Nephron progenitor cell (in vitro differentiated cells): Measurements from ENCODE around the gene TTC36.

Experiments used
- DNase-seq: peaks from one replicate; pipeline ENCODE4 v3.0.0; 2021
- H3K27ac Mint-ChIP-seq: 2 replicates; pipeline ENCODE4 v1.8.0; 2021; ENCODE audit warnings: mild to moderate bottlenecking, moderate library complexity, mixed read lengths
- H3K27me3 Mint-ChIP-seq: 2 replicates; pipeline ENCODE4 v1.8.0; 2021; ENCODE audit warnings: mild to moderate bottlenecking, low read depth, mixed read lengths; ENCODE audit not compliant: poor library complexity
- H3K36me3 Mint-ChIP-seq: 2 replicates; pipeline ENCODE4 v1.8.0; 2021; ENCODE audit warnings: low read depth, mixed read lengths
- H3K4me1 Mint-ChIP-seq: 2 replicates; pipeline ENCODE4 v1.8.0; 2021; ENCODE audit warnings: mixed read lengths
- H3K4me3 Mint-ChIP-seq: 2 replicates; pipeline ENCODE4 v1.8.0; 2021; ENCODE audit warnings: mild to moderate bottlenecking, moderate library complexity, mixed read lengths
- H3K9me3 Mint-ChIP-seq: 2 replicates; pipeline ENCODE4 v1.8.0; 2021; ENCODE audit warnings: mild to moderate bottlenecking, moderate library complexity, mixed read lengths
- CTCF ChIP-seq: fragments of 200-600 bp; sonication (generic); IDR thresholded peaks from 2 replicates; pipeline ENCODE4 v1.5.0; 2021; ENCODE audit warnings: antibody characterized with exemption

Gene TTC36

GRCh38 chr11:118497831-118498230 lies 29.4 kb upstream of the TTC36 start:
- Mint-ChIP-seq H3K27me3 (no peaks in the 10 kb centered on the region), H3K27ac (no peak overlapping the region), H3K36me3 (peaks cover 84% of the 10 kb centered on the region), H3K9me3 (no peaks in the 10 kb centered on the region), H3K4me3 (no peak overlapping the region), H3K4me1 (peaks cover 6% of the 10 kb centered on the region)
- TF ChIP-seq CTCF = no peak
- no peak for DNase-seq

GRCh38 chr11:118503216-118503615 lies 24.1 kb upstream of the TTC36 start:
- Mint-ChIP-seq H3K36me3 (peaks cover 89% of the 10 kb centered on the region), H3K4me1 (no peaks in the 10 kb centered on the region), H3K27me3 (no peaks in the 10 kb centered on the region), H3K4me3 (no peak overlapping the region), H3K27ac (no peak overlapping the region), H3K9me3 (no peaks in the 10 kb centered on the region)
- DNase-seq = no peak
- no peak for TF ChIP-seq CTCF

GRCh38 chr11:118511601-118512000 lies 15.7 kb upstream of the TTC36 start:
- no peaks in the 10 kb centered on the region for H3K9me3 Mint-ChIP-seq
- TF ChIP-seq CTCF = no peak
- no peak overlapping the region for H3K4me3 Mint-ChIP-seq
- DNase-seq = no peak
- no peaks in the 10 kb centered on the region for H3K4me1 Mint-ChIP-seq
- H3K27ac Mint-ChIP-seq = no peak overlapping the region
- H3K36me3 Mint-ChIP-seq = peaks cover 68% of the 10 kb centered on the region
- H3K27me3 Mint-ChIP-seq = no peaks in the 10 kb centered on the region

GRCh38 chr11:118514103-118514502 lies 13.2 kb upstream of the TTC36 start:
- DNase-seq = no peak
- no peaks in the 10 kb centered on the region for H3K4me1 Mint-ChIP-seq
- no peaks in the 10 kb centered on the region for H3K27me3 Mint-ChIP-seq
- no peak for TF ChIP-seq CTCF
- H3K36me3 Mint-ChIP-seq = peaks cover 64% of the 10 kb centered on the region
- peak overlapping the region; percentile 70 for H3K27ac Mint-ChIP-seq
- H3K4me3 Mint-ChIP-seq = no peak overlapping the region
- H3K9me3 Mint-ChIP-seq = no peaks in the 10 kb centered on the region

- no peak for DNase-seq
- Mint-ChIP-seq H3K9me3 (no peaks in the 10 kb centered on the region), H3K4me1 (peaks cover 12% of the 10 kb centered on the region), H3K27ac (peak overlapping the region; percentile 86), H3K27me3 (no peaks in the 10 kb centered on the region), H3K4me3 (no peak overlapping the region), H3K36me3 (peaks cover 65% of the 10 kb centered on the region)
- no peak for TF ChIP-seq CTCF
Observed at GRCh38 chr11:118519549-118519948, 7.7 kb upstream of the TTC36 start.

- TF ChIP-seq CTCF = no peak
- peaks cover 15% of the 10 kb centered on the region for H3K4me1 Mint-ChIP-seq
- no peak for DNase-seq
- peaks cover 49% of the 10 kb centered on the region for H3K36me3 Mint-ChIP-seq
- H3K4me3 Mint-ChIP-seq = no peak overlapping the region
- no peaks in the 10 kb centered on the region for H3K9me3 Mint-ChIP-seq
- H3K27ac Mint-ChIP-seq = peak overlapping the region; percentile 8
- H3K27me3 Mint-ChIP-seq = no peaks in the 10 kb centered on the region
Observed at GRCh38 chr11:118521892-118522311, 5.4 kb upstream of the TTC36 start.
